ENCODE data around the gene ETS2.

ETS2 gene

GRCh38 chr21:38805328-38806152 is at the start of gene ETS2:
TSS of gene ETS2 (plus strand) at chr21:38805929. CDS start at chr21:38810035, 4,106 bp downstream.
- DNase-seq (ENCODE audit: low read depth, low spot score), result peak; percentile 94

- no peak for DNase-seq (ENCODE audit: low read depth, low spot score)
Measured at GRCh38 chr21:38756746-38757145, 49.0 kb upstream of the ETS2 start.

- peak; percentile 47 for DNase-seq (ENCODE audit: low read depth, low spot score)
Measured at GRCh38 chr21:38758501-38759214, 47.1 kb upstream of the ETS2 start.

- no peak for DNase-seq (ENCODE audit: low read depth, low spot score)
Measured at GRCh38 chr21:38759413-38759812, 46.3 kb upstream of the ETS2 start.

- peak; percentile 37 for DNase-seq (ENCODE audit: low read depth, low spot score)
Measured at GRCh38 chr21:38760017-38760761, 45.5 kb upstream of the ETS2 start.

- no peak for DNase-seq (ENCODE audit: low read depth, low spot score)
Measured at GRCh38 chr21:38760762-38761155, 45.0 kb upstream of the ETS2 start.

GRCh38 chr21:38761531-38761930 is 44.2 kb upstream of the ETS2 start:
- no peak for DNase-seq (ENCODE audit: low read depth, low spot score)

- DNase-seq (ENCODE audit: low read depth, low spot score), result no peak
Measured at GRCh38 chr21:38765056-38765455, 40.7 kb upstream of the ETS2 start.

- no peak for DNase-seq (ENCODE audit: low read depth, low spot score)
Measured at GRCh38 chr21:38766987-38767722, 38.6 kb upstream of the ETS2 start.

- DNase-seq (ENCODE audit: low read depth, low spot score), result peak; percentile 81
Measured at GRCh38 chr21:38768471-38769063, 37.2 kb upstream of the ETS2 start.

GRCh38 chr21:38769191-38769780 is 36.4 kb upstream of the ETS2 start:
- DNase-seq (ENCODE audit: low read depth, low spot score), result peak; percentile 79

GRCh38 chr21:38770660-38771059 is 35.1 kb upstream of the ETS2 start:
- no peak for DNase-seq (ENCODE audit: low read depth, low spot score)

GRCh38 chr21:38771536-38771935 is 34.2 kb upstream of the ETS2 start:
- no peak for DNase-seq (ENCODE audit: low read depth, low spot score)

- no peak for DNase-seq (ENCODE audit: low read depth, low spot score)
Measured at GRCh38 chr21:38772646-38773045, 33.1 kb upstream of the ETS2 start.

GRCh38 chr21:38773099-38774061 is 32.3 kb upstream of the ETS2 start:
- peak; percentile 87 for DNase-seq (ENCODE audit: low read depth, low spot score)

GRCh38 chr21:38774152-38774551 is 31.6 kb upstream of the ETS2 start:
- no peak for DNase-seq (ENCODE audit: low read depth, low spot score)

GRCh38 chr21:38774586-38775285 is 31.0 kb upstream of the ETS2 start:
- no peak for DNase-seq (ENCODE audit: low read depth, low spot score)

GRCh38 chr21:38775733-38776132 is 30.0 kb upstream of the ETS2 start:
- DNase-seq (ENCODE audit: low read depth, low spot score), result no peak

GRCh38 chr21:38777015-38777414 is 28.7 kb upstream of the ETS2 start:
- DNase-seq (ENCODE audit: low read depth, low spot score), result no peak

Data from astrocyte of the hippocampus (primary cell).